Heart left ventricle (tissue), 16 donors: Measurements from ENCODE around the gene HJURP. TPM values are rescaled to one million over a fixed set of nuclear protein-coding genes. Genes with fewer than 3 reads are reported as not detected.

Source experiments
- ATAC-seq, 4 donors: fragments of 200-7000 bp; cut with Tn5 transposase; one replicate each; pipeline ENCODE4 v1.9.1; 2020 to 2022; ENCODE audit warnings: moderate library complexity in 4 of 4, mild to moderate bottlenecking in 3 of 4, moderate number of reproducible peaks in 1 of 4
- DNase-seq, 5 donors: peaks; one replicate each; pipeline ENCODE4 v3.0.0-alpha.2; 2020
- H3K27ac ChIP-seq, 12 donors: fragments of 200-600 bp; sonication (generic) in 4 of 12; one replicate each; pipeline versions ENCODE4 v1.5.0 to v1.8.0; 2016 to 2022; ENCODE audit warnings: mild to moderate bottlenecking in 2 of 12
- H3K27me3 ChIP-seq, 9 donors: fragments of 200-600 bp; sonication (generic) in 2 of 9; one replicate each; pipeline versions ENCODE4 v1.5.1 to v1.8.0; 2016 to 2022; ENCODE audit warnings: mild to moderate bottlenecking in 3 of 9
- H3K36me3 ChIP-seq, 9 donors: fragments of 200-600 bp; sonication (generic) in 2 of 9; one replicate each; pipeline versions ENCODE4 v1.5.0 to v1.8.0; 2018 to 2022; ENCODE audit warnings: mild to moderate bottlenecking in 2 of 9
- H3K4me1 ChIP-seq, 12 donors: fragments of 200-600 bp; sonication (generic) in 4 of 12; one replicate each; pipeline versions ENCODE4 v1.5.0 to v1.8.0; 2016 to 2022; ENCODE audit warnings: mild to moderate bottlenecking in 3 of 12
- H3K4me3 ChIP-seq, 12 donors: fragments of 200-600 bp; sonication (generic) in 4 of 12; one replicate each; pipeline versions ENCODE4 v1.5.0 to v1.8.0; 2017 to 2022; ENCODE audit warnings: mild to moderate bottlenecking in 9 of 12, moderate library complexity in 4 of 12
- H3K9me3 ChIP-seq, 12 donors: fragments of 200-600 bp; sonication (generic) in 4 of 12; one replicate each; pipeline versions ENCODE4 v1.5.0 to v1.8.0; 2016 to 2022; ENCODE audit warnings: mild to moderate bottlenecking in 1 of 12
- CTCF ChIP-seq, 12 donors: fragments of 200-600 bp; sonication (generic) in 4 of 12; IDR thresholded peaks; one replicate each; pipeline versions ENCODE4 v1.5.0 to v1.8.0; 2018 to 2022; ENCODE audit warnings: antibody characterized with exemption in 12 of 12, mild to moderate bottlenecking in 5 of 12
- POLR2A ChIP-seq, 2 donors: fragments of 450-650 bp; IDR thresholded peaks; one replicate each; pipeline ENCODE4 v1.6.1; 2017; ENCODE audit warnings: antibody characterized with exemption in 2 of 2, mild to moderate bottlenecking in 2 of 2, moderate library complexity in 2 of 2
- WGBS, 4 donors: extraction: QIAGEN DNeasy Blood & Tissue Kit in 2 of 4; methylation state at CpG; one replicate each; pipeline versions ENCODE4 v1.1.5 to v1.1.7; 2013 to 2018; 5-methylcytosine and 5-hydroxymethylcytosine counted together
- intact Hi-C, 10 donors: fragments of 100-400 bp; cut with DNase I; formaldehyde crosslinking; loops; one replicate each; pipeline versions ENCODE4 v1.11.1 to v1.14.2; 2022
- polyA plus RNA-seq, 2 donors: library from polyadenylated mRNA; stranded (reverse); fragments of 200-250 nt; gene quantifications; one replicate each; pipeline ENCODE4 v1.2.3, GENCODE V29; 2013
- total RNA-seq, 9 donors: library from RNA; depleted of rRNA in 2 of 9; stranded (reverse); fragments of >200 nt in 2 of 9; fragmentation: NEBNext Ultra II Directional in 3 of 9; extraction: Animal tissue kit (Norgen Biotek cat#: 25700) in 3 of 9; gene quantifications; one replicate each; pipeline versions ENCODE4 v1.1.0 to v1.2.4, GENCODE V29; 2016 to 2023
- donor health status: ischemic (EF 13 %, LVEDD 7.1; RV severe dilation, severe dysfunction).
- donor health status: healthy with polysubstance abuse.
- donor health status: DM: no; HTN: yes; CAD: no.
- donor health status: DM: no; HTN: no; CAD: no.
- donor health status: ischemic (EF 25% LVEDD 6.9; RV normal size, moderate dysfunction).
- donor health status: ischemic (EF 25% LVEDD 5.7; RV mildly dilated, moderate dysfunction).
- donor health status: healthy.
- donor health status: DM: yes; HTN: yes; CAD: no.
- donor health status: ischemic (EF 35%, LVEDD 5.7; RV mildly dilated, moderate dysfunction).
- donor health status: nonischemic (EF 11% LVEDD 7.7; RV severe dilation, severe dysfunction).
- donor health status: DM: yes; HTN: yes; CAD: no.
- donor health status: PGD.
- donor health status: ischemic (EF 29% LVEDD 5.4; RV normal size, mild dysfunction).
- donor health status: nonischemic (EF 23%, LVEDD 6.1; RV moderate dilation, normal function).

Gene HJURP
- total and polyA plus RNA-seq, 11 donors, result 0.08 to 8.4 (median 0.41) TPM; not detected in 3

GRCh38 chr2:233811087-233811486 lies 43.2 kb downstream of the HJURP start:
- Histone ChIP-seq H3K36me3 (no peaks in the 10 kb centered on the region), H3K4me1 (no peaks in the 10 kb centered on the region), H3K27me3 (peaks cover 0 to 12% (median 0%) of the 10 kb centered on the region in 9 donors), H3K9me3 (peaks cover 0 to 4% (median 0%) of the 10 kb centered on the region in 12 donors), H3K27ac (no peak overlapping the region), H3K4me3 (no peak overlapping the region)
- WGBS, 4 donors, result 66 to 69% (median 67%) methylated on average over 4 of the region's 4 CpGs
- ATAC-seq (no peak), DNase-seq (peak in 1 of 5 donors; percentile 5)
- intact Hi-C loops, result no loop called here
- TF ChIP-seq CTCF (IDR thresholded peaks at IDR 0.05) (no peak), POLR2A (IDR thresholded peaks at IDR 0.05) (no peak)

- DNase-seq (peak in 1 of 5 donors; percentile 3), ATAC-seq (no peak)
- Histone ChIP-seq H3K9me3 (no peaks in the 10 kb centered on the region), H3K27me3 (peaks cover 0 to 12% (median 0%) of the 10 kb centered on the region in 9 donors), H3K4me1 (no peaks in the 10 kb centered on the region), H3K4me3 (no peak overlapping the region), H3K27ac (no peak overlapping the region), H3K36me3 (no peaks in the 10 kb centered on the region)
- TF ChIP-seq CTCF (IDR thresholded peaks at IDR 0.05) (no peak), POLR2A (IDR thresholded peaks at IDR 0.05) (no peak)
- intact Hi-C loops, result no loop called here
- WGBS, 4 donors, result 86 to 89% (median 87%) methylated on average over 6 of the region's 6 CpGs
These were observed 44.0 kb downstream of the HJURP start for GRCh38 chr2:233810385-233810784.

- no peak for ATAC-seq
These were observed 46.1 kb downstream of the HJURP start for GRCh38 chr2:233807966-233808935.

More at GRCh38 chr2:233807966-233808935, 46.1 kb downstream of the HJURP start:
- H3K4me3 ChIP-seq, result no peak overlapping the region
- DNase-seq, result peak in 1 of 5 donors; percentile 7
- intact Hi-C loops, result no loop called here
- peaks cover 0 to 12% (median 0%) of the 10 kb centered on the region in 9 donors for H3K27me3 ChIP-seq
- no peak overlapping the region for H3K27ac ChIP-seq
- TF ChIP-seq CTCF (IDR thresholded peaks at IDR 0.05) (no peak), POLR2A (IDR thresholded peaks at IDR 0.05) (no peak)
- H3K36me3 ChIP-seq, result no peaks in the 10 kb centered on the region
- 69 to 81% (median 71%) methylated on average over 6 to 10 of the region's 10 CpGs for WGBS, 4 donors
- no peaks in the 10 kb centered on the region for H3K4me1 ChIP-seq
- no peaks in the 10 kb centered on the region for H3K9me3 ChIP-seq
